ENCODE results near the gene SAMD14.
A peak's percentile ranks its signal among the peaks of the same experiment; 100 is the strongest.

Gene SAMD14

GRCh38 chr17:50095626-50096037 lies 34.3 kb downstream of the SAMD14 start:
- no peaks in the 10 kb centered on the region for H3K27me3 Mint-ChIP-seq
- no peaks in the 10 kb centered on the region for H3K36me3 Mint-ChIP-seq
- peak overlapping the region; percentile 79 for H3K27ac Mint-ChIP-seq
- H3K4me3 Mint-ChIP-seq = peak overlapping the region; percentile 97
- peaks cover 32% of the 10 kb centered on the region for H3K4me1 Mint-ChIP-seq (ENCODE audit: low read depth)
- no peaks in the 10 kb centered on the region for H3K9me3 Mint-ChIP-seq (ENCODE audit: low read depth)

- no peaks in the 10 kb centered on the region for H3K36me3 Mint-ChIP-seq
- H3K4me1 Mint-ChIP-seq (ENCODE audit: low read depth) = peaks cover 32% of the 10 kb centered on the region
Measured at GRCh38 chr17:50094753-50095619, 35.0 kb downstream of the SAMD14 start, which contains the start of gene PDK2. Gene PDK2 (plus strand): TSS chr17:50095351. CDS start chr17:50095436, 85 bp downstream.

GRCh38 chr17:50094243-50094752 lies 35.7 kb downstream of the SAMD14 start:
- peaks cover 32% of the 10 kb centered on the region for H3K4me1 Mint-ChIP-seq (ENCODE audit: low read depth)
- H3K27ac Mint-ChIP-seq = peak overlapping the region; percentile 79
- no peaks in the 10 kb centered on the region for H3K27me3 Mint-ChIP-seq
- no peaks in the 10 kb centered on the region for H3K36me3 Mint-ChIP-seq
- H3K9me3 Mint-ChIP-seq (ENCODE audit: low read depth) = no peaks in the 10 kb centered on the region
- peak overlapping the region; percentile 97 for H3K4me3 Mint-ChIP-seq

More at GRCh38 chr17:50094753-50095619, 35.0 kb downstream of the SAMD14 start, which contains the start of gene PDK2:
- no peaks in the 10 kb centered on the region for H3K27me3 Mint-ChIP-seq
- H3K27ac Mint-ChIP-seq = peak within 1 kb of the TSS; percentile 79
- H3K9me3 Mint-ChIP-seq (ENCODE audit: low read depth) = no peaks in the 10 kb centered on the region
- peak within 1 kb of the TSS; percentile 97 for H3K4me3 Mint-ChIP-seq

GRCh38 chr17:50093807-50094206 lies 36.2 kb downstream of the SAMD14 start:
- H3K4me1 Mint-ChIP-seq (ENCODE audit: low read depth) = peaks cover 32% of the 10 kb centered on the region
- H3K27me3 Mint-ChIP-seq = no peaks in the 10 kb centered on the region
- no peak overlapping the region for H3K27ac Mint-ChIP-seq
- peak overlapping the region; percentile 97 for H3K4me3 Mint-ChIP-seq
- no peaks in the 10 kb centered on the region for H3K36me3 Mint-ChIP-seq
- no peaks in the 10 kb centered on the region for H3K9me3 Mint-ChIP-seq (ENCODE audit: low read depth)

GRCh38 chr17:50093246-50093645 lies 36.7 kb downstream of the SAMD14 start:
- H3K27ac Mint-ChIP-seq = peak overlapping the region; percentile 34

GRCh38 chr17:50091918-50092285 lies 38.1 kb downstream of the SAMD14 start:
- Mint-ChIP-seq H3K9me3 (ENCODE audit: low read depth) (no peaks in the 10 kb centered on the region), H3K36me3 (no peaks in the 10 kb centered on the region), H3K4me1 (ENCODE audit: low read depth) (peaks cover 27% of the 10 kb centered on the region), H3K27me3 (no peaks in the 10 kb centered on the region), H3K27ac (no peak overlapping the region), H3K4me3 (no peak overlapping the region)

More at GRCh38 chr17:50093246-50093645, 36.7 kb downstream of the SAMD14 start:
- H3K4me3 Mint-ChIP-seq = no peak overlapping the region
- no peaks in the 10 kb centered on the region for H3K27me3 Mint-ChIP-seq
- no peaks in the 10 kb centered on the region for H3K36me3 Mint-ChIP-seq
- no peaks in the 10 kb centered on the region for H3K9me3 Mint-ChIP-seq (ENCODE audit: low read depth)
- peaks cover 31% of the 10 kb centered on the region for H3K4me1 Mint-ChIP-seq (ENCODE audit: low read depth)

GRCh38 chr17:50090971-50091917 lies 38.7 kb downstream of the SAMD14 start:
- H3K4me3 Mint-ChIP-seq = no peak overlapping the region
- H3K9me3 Mint-ChIP-seq (ENCODE audit: low read depth) = no peaks in the 10 kb centered on the region
- H3K36me3 Mint-ChIP-seq = no peaks in the 10 kb centered on the region
- peaks cover 21% of the 10 kb centered on the region for H3K4me1 Mint-ChIP-seq (ENCODE audit: low read depth)
- H3K27me3 Mint-ChIP-seq = no peaks in the 10 kb centered on the region
- no peak overlapping the region for H3K27ac Mint-ChIP-seq

- Mint-ChIP-seq H3K27ac (no peak overlapping the region), H3K4me3 (no peak overlapping the region), H3K4me1 (ENCODE audit: low read depth) (peaks cover 10% of the 10 kb centered on the region), H3K36me3 (no peaks in the 10 kb centered on the region), H3K27me3 (no peaks in the 10 kb centered on the region), H3K9me3 (ENCODE audit: low read depth) (no peaks in the 10 kb centered on the region)
Measured at GRCh38 chr17:50090071-50090470, 39.9 kb downstream of the SAMD14 start.

GRCh38 chr17:50088952-50089825 lies 40.8 kb downstream of the SAMD14 start:
- no peaks in the 10 kb centered on the region for H3K27me3 Mint-ChIP-seq
- no peaks in the 10 kb centered on the region for H3K36me3 Mint-ChIP-seq
- peaks cover 6% of the 10 kb centered on the region for H3K4me1 Mint-ChIP-seq (ENCODE audit: low read depth)
- H3K4me3 Mint-ChIP-seq = no peak overlapping the region
- no peak overlapping the region for H3K27ac Mint-ChIP-seq
- H3K9me3 Mint-ChIP-seq (ENCODE audit: low read depth) = no peaks in the 10 kb centered on the region

GRCh38 chr17:50087912-50088405 lies 42.0 kb downstream of the SAMD14 start:
- no peaks in the 10 kb centered on the region for H3K27me3 Mint-ChIP-seq
- no peaks in the 10 kb centered on the region for H3K36me3 Mint-ChIP-seq
- no peaks in the 10 kb centered on the region for H3K9me3 Mint-ChIP-seq (ENCODE audit: low read depth)
- H3K4me3 Mint-ChIP-seq = no peak overlapping the region
- no peaks in the 10 kb centered on the region for H3K4me1 Mint-ChIP-seq (ENCODE audit: low read depth)
- H3K27ac Mint-ChIP-seq = no peak overlapping the region

GRCh38 chr17:50087246-50087911 lies 42.6 kb downstream of the SAMD14 start:
- Mint-ChIP-seq H3K27ac (no peak overlapping the region), H3K36me3 (no peaks in the 10 kb centered on the region), H3K27me3 (no peaks in the 10 kb centered on the region), H3K9me3 (ENCODE audit: low read depth) (no peaks in the 10 kb centered on the region), H3K4me3 (no peak overlapping the region), H3K4me1 (ENCODE audit: low read depth) (no peaks in the 10 kb centered on the region)

- Mint-ChIP-seq H3K9me3 (ENCODE audit: low read depth) (no peaks in the 10 kb centered on the region), H3K4me1 (ENCODE audit: low read depth) (no peaks in the 10 kb centered on the region), H3K27ac (no peak overlapping the region), H3K4me3 (no peak overlapping the region), H3K27me3 (no peaks in the 10 kb centered on the region), H3K36me3 (peaks cover 5% of the 10 kb centered on the region)
Measured at GRCh38 chr17:50081757-50082156, 48.2 kb downstream of the SAMD14 start.

- Mint-ChIP-seq H3K9me3 (ENCODE audit: low read depth) (no peaks in the 10 kb centered on the region), H3K27me3 (no peaks in the 10 kb centered on the region), H3K4me1 (ENCODE audit: low read depth) (no peaks in the 10 kb centered on the region), H3K36me3 (peaks cover 5% of the 10 kb centered on the region), H3K4me3 (no peak overlapping the region), H3K27ac (no peak overlapping the region)
Measured at GRCh38 chr17:50080827-50081226, 49.1 kb downstream of the SAMD14 start.
